Loucy (cell line): ENCODE measurements around the gene DYNLT4.
"Not testable (repeated sequence)": the region's sequence is repeated elsewhere in the genome, so short reads cannot be mapped to it uniquely, and the experiment has no call there.

Experiments
- CTCF ChIP-seq: fragments of 200-600 bp; sonication (generic); conservative IDR thresholded peaks from 2 replicates; pipeline ENCODE4 v1.5.1; 2014; ENCODE audit warnings: mild to moderate bottlenecking, antibody characterized with exemption, low read length
- EZH2phosphoT487 ChIP-seq: fragments of 200-600 bp; IDR thresholded peaks from 2 replicates; pipeline ENCODE4 v1.6.1; 2018; ENCODE audit warnings: antibody characterized with exemption, mild to moderate bottlenecking, moderate library complexity, borderline replicate concordance

- TF ChIP-seq CTCF, EZH2phosphoT487: not testable (repeated sequence)
Measured at GRCh38 chr1:44815926-44816325, 8.8 kb upstream of the DYNLT4 start.
